GM10266 (cell line): ENCODE data around the gene ATG3.
"Not testable (repeated sequence)": the region's sequence is repeated elsewhere in the genome, so short reads cannot be mapped to it uniquely, and the experiment has no call there.

Source experiments
- DNase-seq: peaks from one replicate; pipeline ENCODE4 v3.0.0; 2012; ENCODE audit errors: extremely low spot score
- TF ChIP-seq, protein P1 (sequence below): IDR thresholded peaks from 2 replicates; pipeline ENCODE4 v1.5.1; 2012; ENCODE audit warnings: mild to moderate bottlenecking, low read depth; ENCODE audit not compliant: control insufficient read depth, insufficient read depth; ENCODE audit errors: missing control alignments

The ATG3 gene

DNA sequence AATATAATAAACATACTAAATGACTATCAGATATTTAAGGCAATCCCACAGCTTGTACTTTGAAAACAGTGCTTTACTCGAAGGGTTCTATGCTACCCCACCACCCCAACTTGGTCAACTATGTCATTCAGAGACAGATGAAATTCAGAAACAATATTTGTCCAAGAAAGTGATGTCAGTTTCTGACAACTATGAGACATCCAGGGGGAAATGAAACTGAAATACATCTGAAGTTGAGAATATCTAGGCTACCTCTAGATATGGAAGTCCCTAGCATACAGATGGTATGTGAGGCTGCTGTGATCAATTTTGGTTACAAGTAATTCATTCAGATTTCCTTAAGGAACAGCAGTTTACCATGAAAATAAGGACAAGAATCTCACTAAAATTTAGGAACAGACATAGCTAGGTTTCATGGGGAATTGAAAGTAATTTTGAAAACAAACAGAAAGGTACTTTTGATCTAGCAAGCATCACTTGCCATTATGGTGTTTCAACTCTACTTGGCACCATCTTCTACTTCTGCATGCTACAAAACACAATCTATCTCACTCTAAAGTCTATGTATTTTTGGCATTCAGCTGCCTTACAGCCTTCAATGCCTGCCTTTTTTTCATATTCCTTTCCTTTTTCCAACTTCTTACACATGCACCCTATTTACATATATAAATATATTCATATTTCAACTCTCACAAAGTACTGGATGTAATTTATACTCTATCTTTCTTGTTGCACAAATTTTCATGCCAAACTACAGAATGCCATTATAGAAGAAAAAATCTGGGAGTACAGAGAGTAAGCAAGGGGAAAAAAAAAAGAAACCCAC is 21.7 kb downstream of the ATG3 start:
- peak; percentile 41 for DNase-seq
- TF ChIP-seq, protein P1, sequence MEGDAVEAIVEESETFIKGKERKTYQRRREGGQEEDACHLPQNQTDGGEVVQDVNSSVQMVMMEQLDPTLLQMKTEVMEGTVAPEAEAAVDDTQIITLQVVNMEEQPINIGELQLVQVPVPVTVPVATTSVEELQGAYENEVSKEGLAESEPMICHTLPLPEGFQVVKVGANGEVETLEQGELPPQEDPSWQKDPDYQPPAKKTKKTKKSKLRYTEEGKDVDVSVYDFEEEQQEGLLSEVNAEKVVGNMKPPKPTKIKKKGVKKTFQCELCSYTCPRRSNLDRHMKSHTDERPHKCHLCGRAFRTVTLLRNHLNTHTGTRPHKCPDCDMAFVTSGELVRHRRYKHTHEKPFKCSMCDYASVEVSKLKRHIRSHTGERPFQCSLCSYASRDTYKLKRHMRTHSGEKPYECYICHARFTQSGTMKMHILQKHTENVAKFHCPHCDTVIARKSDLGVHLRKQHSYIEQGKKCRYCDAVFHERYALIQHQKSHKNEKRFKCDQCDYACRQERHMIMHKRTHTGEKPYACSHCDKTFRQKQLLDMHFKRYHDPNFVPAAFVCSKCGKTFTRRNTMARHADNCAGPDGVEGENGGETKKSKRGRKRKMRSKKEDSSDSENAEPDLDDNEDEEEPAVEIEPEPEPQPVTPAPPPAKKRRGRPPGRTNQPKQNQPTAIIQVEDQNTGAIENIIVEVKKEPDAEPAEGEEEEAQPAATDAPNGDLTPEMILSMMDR: no peak

DNA sequence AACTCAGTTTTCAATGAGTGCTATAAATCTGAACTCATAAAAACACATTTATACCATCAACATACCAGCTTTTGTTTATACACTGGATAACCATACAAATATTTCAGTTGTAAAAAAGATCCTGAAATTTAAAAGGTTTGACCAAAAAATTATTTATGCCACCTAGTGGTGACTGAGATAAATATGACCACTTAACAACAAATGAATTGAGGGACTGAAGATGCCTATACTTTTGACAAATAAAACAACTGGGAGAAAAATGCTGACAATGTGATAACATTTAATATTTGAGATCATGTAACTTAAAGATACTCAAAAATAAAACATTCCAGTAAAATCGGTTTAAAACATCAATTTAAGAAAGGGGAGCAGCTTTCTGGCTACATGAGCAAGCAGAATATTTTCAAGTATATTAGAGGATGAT is 30.4 kb downstream of the ATG3 start:
- TF ChIP-seq, protein P1: peak; percentile 27
- DNase-seq: no peak

DNA sequence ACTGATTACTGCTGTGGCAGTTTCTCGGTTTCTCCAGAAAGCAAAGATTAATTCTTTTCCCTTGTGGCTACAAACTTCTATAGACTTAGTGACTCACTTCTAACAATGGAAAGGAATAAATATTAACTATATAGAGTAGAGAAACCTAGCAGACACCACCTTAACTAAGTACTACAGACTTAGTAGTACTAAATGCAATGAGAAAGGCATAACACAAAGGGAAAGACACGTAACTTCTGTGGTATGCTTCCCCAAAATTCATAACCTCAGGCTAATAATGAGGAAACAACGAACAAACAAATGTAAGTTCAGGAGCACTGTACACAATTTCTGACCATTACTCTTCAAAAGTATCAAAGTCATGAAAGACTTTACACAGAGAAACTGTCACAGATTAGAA is 31.2 kb downstream of the ATG3 start:
- DNase-seq: no peak
- TF ChIP-seq, protein P1: no peak

DNA sequence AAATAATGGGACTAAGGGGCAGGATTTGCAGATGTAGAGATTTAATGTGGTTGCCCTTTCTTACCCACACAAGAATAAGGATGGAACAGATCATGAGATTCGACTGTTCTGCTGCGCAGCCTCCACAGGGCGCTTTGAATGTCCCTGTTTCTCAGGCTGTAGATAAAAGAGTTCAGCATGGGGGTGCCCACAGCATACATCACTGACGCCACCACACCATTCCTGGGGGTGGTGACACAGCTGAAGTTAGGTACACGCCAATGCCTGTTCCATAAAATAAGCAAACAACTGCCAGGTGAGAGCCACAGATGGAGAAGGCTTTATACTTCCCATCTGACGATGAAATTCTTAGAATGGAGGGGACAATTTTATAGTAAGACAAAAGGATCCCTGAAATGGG is 37.6 kb downstream of the ATG3 start:
- not testable (repeated sequence) for DNase-seq

DNA sequence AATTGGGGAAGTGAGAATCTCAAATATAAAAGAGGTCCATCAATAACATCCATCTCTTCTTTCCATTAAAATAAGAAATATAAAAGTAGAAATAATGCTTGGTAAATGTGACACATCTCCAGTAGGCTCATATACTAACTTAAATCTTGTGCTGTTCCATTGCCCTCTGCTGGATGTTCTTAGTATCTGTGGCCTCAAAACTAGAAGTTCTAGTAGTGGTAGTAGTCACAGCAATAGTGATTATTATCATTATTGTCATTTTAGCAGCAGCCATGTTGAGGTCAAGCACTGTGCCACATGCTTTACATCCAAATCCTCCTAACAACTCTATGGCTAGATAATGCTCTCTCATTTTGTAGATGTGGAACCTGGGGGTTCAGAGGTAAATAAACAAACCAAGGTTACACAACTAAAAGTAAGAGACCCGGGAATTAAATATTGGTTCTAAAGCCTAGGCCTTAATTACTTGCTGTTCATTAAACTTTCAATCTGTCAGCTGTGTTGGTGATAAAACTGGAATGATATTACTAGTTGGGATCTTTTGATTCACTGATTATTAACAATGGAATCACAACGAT is 42.2 kb downstream of the ATG3 start:
- TF ChIP-seq, protein P1: peak; percentile 68
- peak; percentile 48 for DNase-seq

DNA sequence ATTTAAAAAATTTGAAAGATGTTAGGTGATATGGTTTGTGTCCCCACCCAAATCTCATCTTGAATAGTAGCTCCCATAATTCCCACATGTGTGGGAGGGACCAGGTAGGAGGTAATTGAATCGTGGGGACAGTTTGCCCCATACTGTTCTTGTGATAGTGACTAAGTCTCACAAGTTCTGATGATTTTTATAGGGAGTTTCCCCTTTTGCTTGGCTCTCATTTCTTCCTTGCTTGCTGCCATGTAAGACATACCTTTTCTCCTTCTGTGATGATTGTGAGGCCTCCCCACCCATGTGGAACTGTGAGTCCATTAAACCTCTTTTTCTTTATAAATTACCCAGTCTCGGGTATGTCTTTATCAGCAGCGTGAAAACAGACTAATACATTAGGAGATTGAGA is 42.8 kb downstream of the ATG3 start:
- not testable (repeated sequence) for DNase-seq

DNA sequence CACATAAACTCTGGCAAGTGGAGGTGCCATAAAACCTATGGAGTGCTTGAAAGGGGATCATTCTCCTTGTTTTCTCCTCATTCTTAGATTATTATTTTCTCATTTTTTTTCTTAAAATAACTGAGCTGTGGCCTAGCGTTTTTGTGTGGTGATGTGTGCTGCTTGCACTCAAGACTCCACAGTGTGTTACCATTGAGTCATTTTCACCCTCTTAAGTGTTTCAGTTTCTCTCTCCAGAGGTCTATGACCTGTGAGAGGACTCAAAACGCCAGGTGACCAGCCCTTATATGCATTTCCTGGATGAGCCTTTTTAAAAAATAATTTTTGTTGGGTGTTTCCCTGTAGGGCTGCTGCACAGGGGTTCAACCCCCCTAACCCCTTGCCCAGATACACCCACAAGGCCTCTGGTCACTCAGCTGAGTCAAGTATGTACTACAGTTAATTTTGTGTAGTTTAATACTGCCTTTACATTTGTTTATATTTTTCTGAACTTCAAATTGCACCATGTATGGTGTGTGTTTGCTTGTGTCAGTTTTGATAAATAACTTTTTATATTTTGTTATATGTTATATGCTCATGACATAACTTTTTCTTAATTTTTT is 47.1 kb downstream of the ATG3 start:
- peak; percentile 59 for DNase-seq
- TF ChIP-seq, protein P1: no peak

DNA sequence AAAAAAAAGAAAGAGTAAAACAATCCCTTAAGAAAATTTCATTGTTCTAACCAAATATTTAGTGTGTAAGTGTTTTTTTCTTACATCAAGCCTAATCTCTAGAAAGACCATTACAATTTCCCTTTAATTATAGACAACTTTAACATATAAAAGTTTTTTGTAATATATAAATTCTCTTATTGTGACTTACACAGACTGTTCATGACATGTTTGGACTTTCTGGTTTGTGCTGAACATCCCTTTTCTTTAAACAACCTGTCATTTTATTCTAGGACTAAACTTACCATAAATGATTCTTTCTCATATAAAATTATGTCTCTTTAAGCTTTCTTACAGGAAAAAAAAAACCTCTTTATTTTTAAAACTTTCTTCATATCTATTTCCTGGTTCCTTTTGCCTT is 49.4 kb downstream of the ATG3 start:
- no peak for DNase-seq
- TF ChIP-seq, protein P1: no peak
